Skeletal muscle tissue (tissue), 4 donors: ENCODE results near the gene GFRA1. TPM values are rescaled to one million over a fixed set of nuclear protein-coding genes. Genes with fewer than 3 reads are reported as not detected.
"Not testable (repeated sequence)": the region's sequence is repeated elsewhere in the genome, so short reads cannot be mapped to it uniquely, and the experiment has no call there.

Experiments
- H3K27ac ChIP-seq: one replicate; pipeline ENCODE4 v1.7.0; 2013; ENCODE audit warnings: mild to moderate bottlenecking, low read depth, low read length, inconsistent platforms
- H3K27me3 ChIP-seq, 3 donors: one replicate each; pipeline ENCODE4 v1.7.0; 2013; ENCODE audit warnings: low read length in 3 of 3; ENCODE audit not compliant: control insufficient read depth in 3 of 3, insufficient read depth in 3 of 3
- H3K36me3 ChIP-seq, 3 donors: one replicate each; pipeline ENCODE4 v1.7.0; 2013; ENCODE audit warnings: low read length in 3 of 3; ENCODE audit not compliant: control insufficient read depth in 3 of 3, insufficient read depth in 3 of 3
- H3K4me1 ChIP-seq, 3 donors: one replicate each; pipeline ENCODE4 v1.7.0; 2013; ENCODE audit warnings: low read length in 3 of 3, mild to moderate bottlenecking in 3 of 3; ENCODE audit not compliant: control insufficient read depth in 3 of 3, insufficient read depth in 3 of 3
- H3K4me3 ChIP-seq, 3 donors: one replicate each; pipeline ENCODE4 v1.7.0; 2013; ENCODE audit warnings: low read length in 3 of 3
- H3K9ac ChIP-seq, 3 donors: one replicate each; pipeline ENCODE4 v1.7.0; 2013; ENCODE audit warnings: low read length in 3 of 3, mild to moderate bottlenecking in 3 of 3, moderate library complexity in 2 of 3, low read depth in 1 of 3
- H3K9me3 ChIP-seq, 3 donors: one replicate each; pipeline ENCODE4 v1.7.0; 2013; ENCODE audit warnings: low read length in 3 of 3; ENCODE audit not compliant: control insufficient read depth in 3 of 3
- total RNA-seq: library from RNA; depleted of rRNA; stranded (reverse); fragments of >200 nt; gene quantifications from one replicate; pipeline ENCODE4 v1.2.3, GENCODE V29; 2014
- donor health status: Osteomylitis.

The GFRA1 gene
- total RNA-seq, 1 donor from 2014 or later, result 24.0 TPM

DNA sequence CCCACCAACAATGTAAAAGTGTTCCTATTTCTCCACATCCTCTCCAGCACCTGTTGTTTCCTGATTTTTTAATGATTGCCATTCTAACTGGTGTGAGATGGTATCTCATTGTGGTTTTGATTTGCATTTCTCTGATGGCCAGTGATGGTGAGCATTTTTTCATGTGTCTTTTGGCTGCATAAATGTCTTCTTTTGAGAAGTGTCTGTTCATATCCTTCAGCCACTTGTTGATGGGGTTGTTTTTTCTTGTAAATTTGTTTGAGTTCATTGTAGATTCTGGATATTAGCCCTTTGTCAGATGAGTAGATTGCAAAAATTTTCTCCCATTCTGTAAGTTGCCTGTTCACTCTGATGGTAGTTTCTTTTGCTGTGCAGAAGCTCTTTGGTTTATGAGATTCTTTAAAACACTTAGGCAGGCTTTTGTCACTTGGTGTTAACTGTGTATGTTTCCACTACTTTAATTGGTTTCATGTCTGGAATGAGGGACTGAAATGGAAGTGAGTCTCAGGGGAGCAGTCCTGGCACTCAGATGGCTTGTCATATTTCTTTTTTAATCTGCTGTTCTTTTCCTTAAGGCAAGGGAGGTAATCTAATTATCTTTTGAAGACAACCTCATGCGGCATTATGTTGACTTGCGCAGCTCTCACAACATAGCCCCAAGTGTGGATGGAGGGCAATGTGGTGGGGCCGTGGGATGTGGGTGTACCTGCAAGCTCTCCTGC lies 219.8 kb downstream of the GFRA1 start:
- not testable (repeated sequence) for H3K27ac ChIP-seq, H3K9ac ChIP-seq, H3K4me3 ChIP-seq, H3K27me3 ChIP-seq, H3K36me3 ChIP-seq, H3K9me3 ChIP-seq
- peaks cover 0 to 18% (median 15%) of the 10 kb centered on the region in 3 donors for H3K4me1 ChIP-seq

DNA sequence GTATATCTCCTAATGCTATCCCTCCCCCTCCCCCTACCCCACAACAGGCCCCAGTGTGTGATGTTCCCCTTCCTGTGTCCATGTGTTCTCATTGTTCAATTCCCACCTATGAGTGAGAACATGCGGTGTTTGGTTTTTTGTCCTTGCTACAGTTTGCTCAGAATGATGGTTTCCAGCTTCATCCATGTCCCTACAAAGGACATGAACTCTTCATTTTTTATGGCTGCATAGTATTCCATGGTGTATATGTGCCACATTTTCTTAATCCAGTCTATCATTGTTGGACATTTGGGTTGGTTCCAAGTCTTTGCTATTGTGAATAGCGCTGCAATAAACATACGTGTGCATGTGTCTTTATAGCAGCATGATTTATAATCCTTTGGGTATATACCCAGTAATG lies 220.5 kb downstream of the GFRA1 start:
- H3K27ac ChIP-seq, H3K36me3 ChIP-seq, H3K9me3 ChIP-seq, H3K27me3 ChIP-seq, H3K9ac ChIP-seq, H3K4me3 ChIP-seq: not testable (repeated sequence)
- H3K4me1 ChIP-seq, result peaks cover 0 to 19% (median 15%) of the 10 kb centered on the region in 3 donors

DNA sequence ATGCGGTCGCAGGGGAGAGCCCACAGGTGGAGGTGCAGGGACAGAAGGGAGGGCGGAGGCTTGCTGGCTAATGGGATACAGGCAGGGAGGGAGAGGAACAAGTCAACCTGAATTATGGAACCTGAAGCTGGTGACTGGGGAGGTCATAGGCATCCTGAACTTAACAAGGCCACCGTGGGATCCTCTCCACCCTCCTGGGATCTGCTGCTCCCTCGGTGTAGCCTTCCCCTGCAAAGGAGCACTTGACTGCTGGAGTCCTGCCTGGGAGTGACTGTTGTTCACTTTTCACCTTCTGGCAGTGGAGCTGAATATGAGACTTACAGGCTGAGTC lies 223.1 kb downstream of the GFRA1 start:
- no peaks in the 10 kb centered on the region for H3K36me3 ChIP-seq
- no peak overlapping the region for H3K9ac ChIP-seq
- H3K9me3 ChIP-seq, result no peaks in the 10 kb centered on the region
- H3K4me1 ChIP-seq, result peaks cover 12 to 19% (median 16%) of the 10 kb centered on the region in 3 donors
- no peak overlapping the region for H3K4me3 ChIP-seq
- no peak overlapping the region for H3K27ac ChIP-seq
- H3K27me3 ChIP-seq, result peaks cover 0 to 4% (median 0%) of the 10 kb centered on the region in 3 donors

DNA sequence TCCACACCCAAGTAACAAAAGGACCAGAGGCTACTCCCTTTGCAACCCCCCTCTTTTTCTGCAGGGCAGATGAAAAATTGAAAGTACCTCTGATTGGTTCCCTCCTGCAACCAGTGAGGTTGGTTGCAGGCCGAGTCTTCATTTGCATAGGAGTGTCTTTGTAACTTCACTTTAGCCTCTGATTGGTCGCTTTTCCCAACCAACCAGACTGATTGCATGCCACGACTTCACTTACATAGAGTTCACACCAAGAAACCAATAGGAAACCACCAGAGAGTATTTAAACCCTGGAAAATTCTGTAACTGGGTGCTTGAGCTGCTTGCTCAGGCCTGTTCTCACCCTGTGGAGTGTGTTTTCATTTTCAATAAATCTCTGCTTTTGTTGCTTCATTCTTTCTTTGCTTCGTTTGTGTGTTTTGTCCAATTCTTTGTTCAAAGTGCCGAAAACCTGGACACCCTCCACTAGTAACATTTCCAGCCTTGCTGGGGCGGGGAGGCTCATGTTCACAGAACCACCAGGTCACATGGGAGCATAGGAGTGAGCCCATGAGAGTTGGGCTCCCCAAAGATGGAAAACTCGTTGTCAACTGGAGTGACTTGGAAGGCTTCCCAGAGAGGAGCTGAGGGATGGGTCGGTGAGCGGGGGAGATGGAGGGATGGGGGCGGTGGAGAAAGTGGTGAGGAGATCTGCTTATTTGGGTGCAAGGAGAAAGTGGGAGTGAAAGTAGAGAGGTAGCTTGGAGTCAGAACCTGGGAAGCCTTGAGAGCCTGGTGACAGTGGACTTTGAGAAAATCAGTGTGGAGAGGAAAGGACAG lies 223.6 kb downstream of the GFRA1 start:
- no peak overlapping the region for H3K4me3 ChIP-seq
- no peak overlapping the region for H3K27ac ChIP-seq
- no peaks in the 10 kb centered on the region for H3K9me3 ChIP-seq
- H3K9ac ChIP-seq, result no peak overlapping the region
- H3K4me1 ChIP-seq, result peaks cover 14 to 22% (median 21%) of the 10 kb centered on the region in 3 donors
- H3K27me3 ChIP-seq, result peaks cover 0 to 4% (median 0%) of the 10 kb centered on the region in 3 donors
- H3K36me3 ChIP-seq, result no peaks in the 10 kb centered on the region

DNA sequence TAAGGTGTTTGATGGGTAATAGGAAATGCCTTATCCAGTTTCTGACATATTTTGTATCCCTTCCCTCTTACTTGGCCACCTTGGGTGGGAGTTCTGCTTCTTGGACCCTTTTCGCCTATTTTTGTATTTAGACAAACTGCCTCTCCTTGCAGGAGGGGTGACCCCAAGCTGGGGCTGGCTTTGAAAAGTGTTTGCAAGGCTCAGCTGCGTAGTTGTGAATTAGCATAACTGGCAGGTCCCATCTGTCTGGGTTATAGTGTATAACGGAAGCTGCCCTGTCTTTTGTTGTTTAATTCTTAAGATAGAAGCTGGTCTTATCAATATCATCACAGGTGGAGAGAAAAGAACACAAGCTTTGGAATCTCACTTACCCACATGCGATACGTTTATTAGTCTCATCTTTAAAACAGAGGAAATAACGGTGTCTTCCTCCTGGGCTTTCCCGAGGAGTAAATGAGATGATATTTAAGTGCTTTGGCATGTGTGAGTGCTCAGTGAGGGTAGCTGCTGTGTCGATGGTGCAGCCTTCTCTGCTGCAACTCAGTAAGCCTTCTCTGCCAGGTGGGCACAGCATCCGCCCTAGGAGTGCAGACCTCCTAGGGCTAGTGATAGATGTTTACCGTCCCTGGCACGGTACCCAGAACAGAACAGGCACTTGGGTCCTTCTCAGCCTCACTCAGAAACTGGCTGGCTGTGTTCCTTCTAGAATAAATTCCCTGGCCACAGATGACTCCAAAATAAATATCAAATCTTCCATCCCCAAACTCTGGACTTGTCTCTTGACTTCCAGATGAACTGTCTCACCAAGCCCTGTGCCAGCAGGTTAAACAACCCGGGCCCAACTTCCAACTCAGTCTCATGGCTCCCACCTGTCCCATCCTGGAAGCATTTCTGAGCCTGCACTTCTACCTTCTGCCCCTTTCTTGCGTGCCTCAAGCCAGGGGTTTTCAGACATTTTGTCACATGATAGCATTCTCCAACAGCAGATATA lies 227.3 kb downstream of the GFRA1 start:
- no peak overlapping the region for H3K27ac ChIP-seq
- H3K9me3 ChIP-seq, result no peaks in the 10 kb centered on the region
- no peak overlapping the region for H3K4me3 ChIP-seq
- H3K9ac ChIP-seq, result peak overlapping the region in 1 of 3 donors; percentile 9
- no peaks in the 10 kb centered on the region for H3K36me3 ChIP-seq
- H3K4me1 ChIP-seq, result peaks cover 14 to 21% (median 17%) of the 10 kb centered on the region in 3 donors
- peaks cover 0 to 4% (median 0%) of the 10 kb centered on the region in 3 donors for H3K27me3 ChIP-seq

DNA sequence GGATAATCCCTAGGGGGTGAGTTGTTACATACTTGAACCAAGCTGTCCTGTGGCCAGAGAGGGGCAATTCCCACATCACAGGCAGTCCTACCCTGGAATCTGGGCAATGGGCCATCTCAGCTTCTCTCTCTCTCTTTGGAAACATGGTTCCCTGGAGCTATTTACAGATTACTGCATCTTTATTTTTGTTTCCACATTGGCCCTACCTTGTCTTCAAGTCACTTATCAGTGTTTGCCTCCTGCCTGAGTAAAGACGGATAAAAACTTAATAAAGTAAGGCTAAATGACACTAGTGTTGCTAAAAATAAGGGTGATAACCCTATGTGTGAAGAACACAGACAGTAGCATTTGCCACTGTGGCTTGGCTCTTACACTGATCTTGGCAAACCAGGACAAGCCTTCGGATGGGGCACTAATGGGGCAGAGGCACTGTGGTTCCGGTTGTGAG lies 228.2 kb downstream of the GFRA1 start:
- no peaks in the 10 kb centered on the region for H3K36me3 ChIP-seq
- H3K4me1 ChIP-seq, result peaks cover 14 to 21% (median 14%) of the 10 kb centered on the region in 3 donors
- no peaks in the 10 kb centered on the region for H3K27me3 ChIP-seq
- no peaks in the 10 kb centered on the region for H3K9me3 ChIP-seq
- H3K9ac ChIP-seq, result peak overlapping the region in 1 of 3 donors; percentile 9
- no peak overlapping the region for H3K27ac ChIP-seq
- peak overlapping the region in 2 of 3 donors; percentile 19 to 52 for H3K4me3 ChIP-seq

DNA sequence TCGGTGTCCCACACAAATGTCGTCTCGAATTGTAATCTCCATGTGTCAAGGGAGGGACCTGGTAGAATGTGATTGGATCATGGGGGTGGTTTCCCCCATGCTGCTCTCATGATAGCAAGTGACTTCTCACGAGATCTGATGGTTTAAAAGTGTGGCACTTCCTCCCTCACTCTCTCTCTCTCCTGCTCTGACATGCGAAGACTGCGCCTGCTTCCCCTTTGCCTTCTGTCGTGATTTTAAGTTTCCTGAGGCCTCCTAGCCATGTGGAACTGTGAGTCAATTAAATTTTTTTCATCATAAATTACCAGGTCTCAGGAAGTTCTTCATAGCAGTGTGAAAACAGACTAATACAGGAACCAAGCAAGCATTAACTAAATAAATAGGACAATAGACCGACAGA lies 229.1 kb downstream of the GFRA1 start:
- Histone ChIP-seq H3K27me3 (no peaks in the 10 kb centered on the region), H3K9me3 (no peaks in the 10 kb centered on the region), H3K9ac (no peak overlapping the region), H3K4me3 (no peak overlapping the region), H3K36me3 (no peaks in the 10 kb centered on the region), H3K27ac (no peak overlapping the region), H3K4me1 (peaks cover 14 to 21% (median 14%) of the 10 kb centered on the region in 3 donors)

DNA sequence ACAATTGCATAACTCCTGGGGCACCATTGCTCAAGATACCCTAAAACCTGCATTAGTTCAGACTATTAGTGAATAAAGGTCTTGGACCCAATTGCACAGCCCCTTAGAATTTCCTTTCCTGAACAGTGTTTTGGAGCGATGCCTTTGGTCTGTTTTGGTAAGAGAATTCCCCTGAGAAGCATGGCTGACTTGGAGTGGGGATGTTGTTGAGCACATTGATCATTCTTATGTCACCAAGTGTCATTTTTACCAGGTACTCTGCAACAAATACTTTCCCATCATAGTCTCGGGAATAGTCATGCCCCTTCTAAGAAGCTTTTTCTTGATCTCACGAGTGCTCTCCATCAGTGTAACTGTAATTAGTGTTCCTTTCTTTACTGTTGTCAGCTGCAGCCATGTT lies 229.7 kb downstream of the GFRA1 start:
- Histone ChIP-seq H3K27me3 (no peaks in the 10 kb centered on the region), H3K27ac (no peak overlapping the region), H3K36me3 (no peaks in the 10 kb centered on the region), H3K9ac (no peak overlapping the region), H3K4me1 (peaks cover 14 to 17% (median 14%) of the 10 kb centered on the region in 3 donors), H3K9me3 (no peaks in the 10 kb centered on the region), H3K4me3 (no peak overlapping the region)

DNA sequence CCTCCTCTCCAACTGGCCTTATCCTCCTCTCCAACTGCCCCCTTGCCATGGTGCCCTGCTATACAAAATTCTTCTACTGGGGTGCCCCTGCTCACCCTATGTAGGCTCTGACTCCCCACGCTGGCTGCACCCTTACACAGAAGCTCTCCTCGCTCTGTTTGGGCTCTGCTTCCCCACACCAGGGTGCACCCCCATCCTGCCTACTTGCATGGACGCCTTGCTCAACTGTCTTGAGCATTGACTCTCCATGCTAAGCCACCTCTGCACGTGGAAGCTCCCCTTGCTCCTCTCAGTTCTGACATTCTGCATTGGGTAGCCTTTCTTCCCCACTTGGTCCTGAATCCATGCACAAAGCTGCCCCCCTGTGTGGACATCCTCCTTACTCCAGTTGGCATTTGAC lies 231.1 kb downstream of the GFRA1 start:
- H3K27ac ChIP-seq, result no peak overlapping the region
- H3K9ac ChIP-seq, result no peak overlapping the region
- H3K9me3 ChIP-seq, result no peaks in the 10 kb centered on the region
- H3K4me1 ChIP-seq, result peaks cover 14% of the 10 kb centered on the region in 3 donors
- no peaks in the 10 kb centered on the region for H3K27me3 ChIP-seq
- H3K4me3 ChIP-seq, result no peak overlapping the region
- no peaks in the 10 kb centered on the region for H3K36me3 ChIP-seq
